Activated naive CD4-positive, alpha-beta T cell treated with anti-CD3 and anti-CD28 coated beads, Interleukin-2, amount 10 ng/mL, durations not matched to agents 7 days and 5 days (primary cell): ENCODE data around the gene CATSPERD.

ENCODE experiments used
- CTCF ChIA-PET: fragments of 350-600 bp; sonication (Branson Sonifier 250); formaldehyde crosslinking; loops from one replicate; lab custom pipeline; 2021; ENCODE audit warnings: antibody characterized with exemption; lab: Charles Lee
- DNase-seq: peaks from one replicate; pipeline ENCODE4 v3.0.0-alpha.2; 2020
- H3K27ac Mint-ChIP-seq: one replicate; pipeline ENCODE4 v1.8.0; 2021; ENCODE audit warnings: mild to moderate bottlenecking, moderate library complexity, mixed read lengths
- H3K27me3 Mint-ChIP-seq: one replicate; pipeline ENCODE4 v1.8.0; 2021; ENCODE audit warnings: mild to moderate bottlenecking, mixed read lengths
- H3K36me3 Mint-ChIP-seq: one replicate; pipeline ENCODE4 v1.8.0; 2021; ENCODE audit warnings: mixed read lengths
- H3K4me1 Mint-ChIP-seq: one replicate; pipeline ENCODE4 v1.8.0; 2021; ENCODE audit warnings: mixed read lengths
- H3K4me3 Mint-ChIP-seq: one replicate; pipeline ENCODE4 v1.8.0; 2021; ENCODE audit warnings: mild to moderate bottlenecking, moderate library complexity, mixed read lengths
- H3K9me3 Mint-ChIP-seq: one replicate; pipeline ENCODE4 v1.8.0; 2021; ENCODE audit warnings: mixed read lengths

The CATSPERD gene, protein sequence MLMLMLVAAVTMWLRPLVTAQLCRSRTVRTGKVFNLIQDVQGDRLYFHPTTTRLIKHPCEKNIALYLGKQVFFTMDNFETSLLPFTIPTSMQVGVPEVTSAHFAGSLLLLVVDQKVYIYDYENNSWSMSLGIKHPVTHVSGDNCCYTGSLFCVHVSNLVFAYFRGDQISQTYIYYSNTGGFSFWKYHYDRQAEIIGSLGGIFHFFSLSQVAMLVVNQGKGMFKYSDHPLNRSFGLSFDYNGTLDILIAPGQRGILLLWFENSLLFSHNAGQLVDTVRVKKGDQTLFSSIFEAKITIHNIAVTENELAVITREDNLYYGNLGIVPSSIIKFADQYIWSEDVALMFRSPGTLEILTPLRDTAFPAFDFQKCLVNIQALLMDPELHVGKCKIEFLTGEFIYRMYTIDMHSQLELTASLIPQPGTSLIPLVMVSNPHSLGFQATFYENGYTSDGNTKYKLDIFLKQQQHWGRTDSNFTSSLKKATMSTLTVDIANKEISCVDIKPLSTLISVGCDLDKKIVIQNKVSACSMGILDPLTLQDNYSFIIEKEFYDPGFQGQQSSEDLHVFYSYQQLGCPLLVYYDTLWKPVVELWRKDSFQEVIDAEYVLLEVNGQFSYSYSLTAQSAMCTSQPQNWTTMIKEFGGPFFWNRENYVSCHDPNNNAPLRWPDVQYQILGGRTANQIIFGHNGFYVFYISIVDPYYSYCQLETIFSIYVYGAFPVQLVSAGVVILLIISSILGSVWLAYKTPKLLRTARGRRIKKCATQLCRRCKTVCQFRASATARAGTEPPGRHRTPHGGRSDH

DNA sequence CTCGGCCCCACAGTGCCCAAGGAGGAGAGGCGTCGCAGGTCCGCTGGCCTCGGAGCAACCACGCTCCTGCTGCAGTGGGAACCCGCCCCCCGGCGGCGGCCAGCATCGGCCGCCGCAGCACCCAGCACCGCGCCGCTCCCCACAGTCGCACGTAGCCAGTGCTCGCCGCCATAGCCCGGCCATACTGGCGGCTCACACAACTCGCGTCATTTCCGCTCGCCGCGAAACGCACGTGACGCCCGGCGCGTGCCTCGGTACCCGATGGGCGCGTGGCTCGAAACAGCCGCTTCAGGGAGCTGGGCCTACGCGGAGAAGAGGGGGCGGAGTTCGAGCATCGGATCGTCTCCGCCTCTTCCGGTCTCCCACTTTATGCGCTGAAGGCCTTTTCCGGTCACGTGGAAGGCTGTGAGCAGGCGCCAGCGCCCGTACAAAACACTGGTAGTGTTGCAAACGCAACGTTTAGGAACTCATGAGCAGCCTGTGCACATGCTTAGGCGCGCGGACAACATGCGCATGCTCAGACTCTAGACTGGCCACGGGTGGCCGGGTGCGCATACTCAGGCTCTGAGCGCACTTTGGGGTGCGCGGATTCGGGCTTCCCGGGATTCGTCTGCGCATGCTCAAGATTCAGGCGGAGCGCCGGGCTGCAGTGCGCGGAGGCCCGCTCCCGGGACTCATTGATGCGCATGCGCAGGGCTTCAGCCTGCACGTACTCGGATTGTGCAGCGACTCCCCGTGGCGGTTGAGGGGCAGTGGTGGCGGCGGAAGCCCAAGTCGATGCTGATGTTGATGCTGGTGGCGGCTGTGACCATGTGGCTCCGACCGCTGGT lies at the start of gene CATSPERD, which contains the start of gene LONP1:
TSS of gene CATSPERD (plus strand) at position 677 of the 830 bp plus-strand sequence. CDS start at position 778, 101 bp downstream.
TSS of gene LONP1 (minus strand) at position 186 of the 830 bp plus-strand sequence. CDS start at position 172, 14 bp downstream.
- Mint-ChIP-seq H3K4me1 (peaks cover 37% of the 10 kb centered on the region), H3K27ac (peak within 1 kb of the TSS; percentile 98), H3K4me3 (peak within 1 kb of the TSS; percentile 93), H3K27me3 (peaks cover 6% of the 10 kb centered on the region), H3K36me3 (peaks cover 13% of the 10 kb centered on the region), H3K9me3 (no peaks in the 10 kb centered on the region)
- CTCF ChIA-PET, result interaction anchor here (0.6 to 3.0 kb wide), 4 partner anchors 29 to 82 kb away, joined by 3 to 11 read pairs (median 8); partner anchors contain the start of gene RPL36
- peak; percentile 99 for DNase-seq

- CTCF ChIA-PET, result no interaction called here
- H3K27ac Mint-ChIP-seq, result no peak overlapping the region
- H3K36me3 Mint-ChIP-seq, result peaks cover 37% of the 10 kb centered on the region
- H3K9me3 Mint-ChIP-seq, result no peaks in the 10 kb centered on the region
- peaks cover 2% of the 10 kb centered on the region for H3K4me1 Mint-ChIP-seq
- no peaks in the 10 kb centered on the region for H3K27me3 Mint-ChIP-seq
- DNase-seq, result no peak
- no peak overlapping the region for H3K4me3 Mint-ChIP-seq
Observed at GRCh38 chr19:5671600-5671999, 48.8 kb upstream of the CATSPERD start.

GRCh38 chr19:5672708-5673459 lies 47.6 kb upstream of the CATSPERD start:
- Mint-ChIP-seq H3K4me3 (no peak overlapping the region), H3K27me3 (no peaks in the 10 kb centered on the region), H3K36me3 (peaks cover 26% of the 10 kb centered on the region), H3K4me1 (peaks cover 2% of the 10 kb centered on the region), H3K27ac (no peak overlapping the region), H3K9me3 (no peaks in the 10 kb centered on the region)
- DNase-seq, result no peak
- CTCF ChIA-PET, result no interaction called here

DNA sequence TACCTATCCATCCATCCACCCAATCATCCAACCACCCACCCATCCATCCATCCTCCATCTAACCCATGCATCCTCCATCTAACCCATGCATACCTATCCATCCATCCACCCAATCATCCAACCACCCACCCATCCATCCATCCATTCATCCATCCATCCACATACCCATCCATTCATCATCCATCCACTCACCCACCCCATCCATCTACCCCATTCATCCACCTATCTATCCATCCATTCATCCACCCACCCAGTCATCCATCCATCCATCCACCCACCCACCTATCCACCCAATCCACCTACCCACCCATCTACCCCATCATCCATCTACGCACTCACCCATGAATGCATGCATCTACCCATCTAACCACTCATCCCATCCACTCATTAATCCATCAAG lies 46.7 kb upstream of the CATSPERD start:
- CTCF ChIA-PET, result no interaction called here
- Mint-ChIP-seq H3K4me3 (no peak overlapping the region), H3K4me1 (peaks cover 2% of the 10 kb centered on the region), H3K27ac (no peak overlapping the region), H3K9me3 (no peaks in the 10 kb centered on the region), H3K27me3 (no peaks in the 10 kb centered on the region), H3K36me3 (peaks cover 23% of the 10 kb centered on the region)
- DNase-seq, result no peak

- Mint-ChIP-seq H3K36me3 (peaks cover 20% of the 10 kb centered on the region), H3K4me3 (no peak overlapping the region), H3K4me1 (peaks cover 8% of the 10 kb centered on the region), H3K9me3 (no peaks in the 10 kb centered on the region), H3K27me3 (no peaks in the 10 kb centered on the region), H3K27ac (no peak overlapping the region)
- no peak for DNase-seq
- CTCF ChIA-PET, result no interaction called here
Observed at GRCh38 chr19:5674714-5675113, 45.7 kb upstream of the CATSPERD start.

DNA sequence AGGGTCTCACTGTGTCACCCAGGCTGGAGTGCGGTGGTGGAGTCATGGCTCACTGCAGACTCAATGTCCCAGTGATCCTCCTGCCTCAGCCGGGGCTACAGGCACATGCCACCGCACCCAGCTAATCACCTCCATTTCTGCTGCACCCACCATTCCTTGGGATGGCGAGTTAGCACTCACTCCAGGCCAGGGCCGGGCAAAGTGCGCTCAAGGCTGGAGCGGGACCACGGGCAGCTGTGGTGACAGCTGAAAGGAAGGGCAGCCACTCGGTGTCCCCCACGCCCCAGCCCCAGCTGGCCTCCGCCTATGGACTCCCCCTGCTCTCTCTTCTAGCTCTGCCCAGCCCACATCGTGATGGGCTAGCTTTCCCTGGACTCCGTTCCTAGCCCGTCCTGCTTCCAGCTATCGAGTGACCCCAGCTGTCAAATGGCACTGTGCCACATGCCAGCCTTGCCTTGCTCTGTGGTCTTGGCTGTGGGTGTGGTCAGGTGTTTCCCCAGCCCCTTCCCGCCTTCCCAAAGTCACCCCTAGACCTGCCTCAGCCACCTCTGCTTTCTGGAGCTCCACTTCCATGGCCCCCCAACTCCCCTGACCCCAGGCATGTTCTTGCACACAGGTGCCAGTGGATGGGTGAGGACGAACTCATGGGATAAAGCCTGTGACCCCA lies 44.2 kb upstream of the CATSPERD start:
- Mint-ChIP-seq H3K4me1 (peaks cover 14% of the 10 kb centered on the region), H3K27me3 (peaks cover 7% of the 10 kb centered on the region), H3K9me3 (no peaks in the 10 kb centered on the region), H3K4me3 (no peak overlapping the region), H3K27ac (peak overlapping the region; percentile 45), H3K36me3 (peaks cover 19% of the 10 kb centered on the region)
- DNase-seq, result no peak
- CTCF ChIA-PET, result no interaction called here

DNA sequence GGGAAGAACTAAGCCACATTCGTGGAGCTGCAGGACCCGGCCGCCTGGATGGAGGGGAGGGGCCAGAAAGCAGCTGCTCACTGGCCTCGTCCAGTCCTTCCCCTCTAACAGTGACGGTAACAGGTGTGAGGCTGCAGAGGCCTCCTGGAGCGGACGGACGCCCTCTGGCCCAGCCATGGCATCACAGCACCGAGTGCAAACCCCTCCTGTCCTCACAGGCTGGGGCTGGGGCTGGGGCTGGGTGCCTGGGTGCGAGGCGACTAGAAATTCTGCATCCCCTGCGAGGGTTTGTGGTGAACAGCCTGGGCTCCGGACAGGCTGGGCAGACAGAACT lies 43.7 kb upstream of the CATSPERD start:
- DNase-seq, result no peak
- CTCF ChIA-PET, result no interaction called here
- Mint-ChIP-seq H3K4me1 (peaks cover 19% of the 10 kb centered on the region), H3K27ac (peak overlapping the region; percentile 45), H3K4me3 (no peak overlapping the region), H3K36me3 (peaks cover 16% of the 10 kb centered on the region), H3K27me3 (peaks cover 9% of the 10 kb centered on the region), H3K9me3 (no peaks in the 10 kb centered on the region)

DNA sequence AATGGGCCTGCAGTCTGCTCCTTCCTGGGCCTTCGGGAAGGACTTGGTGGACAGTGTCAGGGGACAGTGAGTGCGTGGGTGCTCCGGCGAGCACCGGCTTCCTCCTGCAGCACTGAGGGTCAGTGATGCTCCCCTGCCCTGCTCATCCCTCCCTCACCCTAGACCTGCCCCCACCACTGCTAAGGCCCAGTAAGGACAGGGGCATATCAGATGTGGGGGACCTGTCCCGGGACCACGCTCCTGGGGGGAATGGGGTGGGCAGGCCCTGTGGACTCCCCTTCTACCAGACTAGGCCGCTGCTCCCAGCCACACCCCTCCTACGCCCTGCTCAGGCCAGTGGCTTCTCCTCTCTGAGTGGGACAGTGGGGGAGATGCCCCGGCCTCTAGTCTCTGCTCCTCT lies 43.3 kb upstream of the CATSPERD start:
- CTCF ChIA-PET, result interaction anchor here (1.5 kb wide), 1 partner anchor 13 kb away, joined by 4 read pairs; the partner anchor contains the start of gene RPL36
- no peak overlapping the region for H3K4me3 Mint-ChIP-seq
- H3K27ac Mint-ChIP-seq, result peak overlapping the region; percentile 45
- peaks cover 22% of the 10 kb centered on the region for H3K4me1 Mint-ChIP-seq
- H3K36me3 Mint-ChIP-seq, result peaks cover 13% of the 10 kb centered on the region
- DNase-seq, result no peak
- H3K9me3 Mint-ChIP-seq, result no peaks in the 10 kb centered on the region
- peaks cover 13% of the 10 kb centered on the region for H3K27me3 Mint-ChIP-seq

GRCh38 chr19:5677580-5677979 lies 42.9 kb upstream of the CATSPERD start:
- CTCF ChIA-PET, result interaction anchor here (1.5 kb wide), 1 partner anchor 12 kb away, joined by 4 read pairs; the partner anchor contains the start of gene RPL36
- no peak for DNase-seq
- H3K36me3 Mint-ChIP-seq, result peaks cover 13% of the 10 kb centered on the region
- H3K4me1 Mint-ChIP-seq, result peaks cover 25% of the 10 kb centered on the region
- no peak overlapping the region for H3K27ac Mint-ChIP-seq
- H3K27me3 Mint-ChIP-seq, result peaks cover 17% of the 10 kb centered on the region
- H3K4me3 Mint-ChIP-seq, result peak overlapping the region; percentile 21
- no peaks in the 10 kb centered on the region for H3K9me3 Mint-ChIP-seq

DNA sequence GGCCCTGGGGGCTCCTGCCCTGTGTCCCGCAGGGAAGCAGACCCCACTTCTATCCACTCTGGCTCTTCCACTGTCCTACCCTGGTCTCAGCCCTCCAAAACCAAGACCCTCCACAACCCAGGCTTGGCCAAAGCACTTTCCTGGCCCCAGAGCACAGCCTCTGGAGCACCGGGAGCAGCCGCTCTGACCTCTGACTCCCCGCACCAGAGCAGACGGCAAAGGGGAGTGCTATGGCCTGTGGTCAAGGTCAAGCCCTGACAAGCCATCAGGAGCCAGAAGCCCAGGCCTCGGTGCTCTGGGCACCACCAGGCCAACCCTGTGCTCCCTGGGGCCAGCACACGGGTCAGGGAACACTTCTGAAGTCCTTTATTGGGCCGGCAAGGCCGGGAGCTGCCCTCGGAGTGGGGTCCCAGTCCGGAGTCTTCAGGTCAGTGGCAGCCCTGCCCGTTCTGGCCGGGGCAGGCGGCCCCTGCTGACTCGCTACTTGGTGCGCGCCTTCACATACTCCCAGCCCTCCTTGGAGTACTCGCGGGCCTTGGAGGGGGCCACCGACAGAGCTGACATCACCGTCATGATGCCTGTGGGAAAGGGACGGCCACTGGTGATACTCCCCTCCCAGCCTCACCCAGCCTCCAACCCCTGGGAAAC lies 42.2 kb upstream of the CATSPERD start:
- Mint-ChIP-seq H3K27ac (no peak overlapping the region), H3K36me3 (peaks cover 7% of the 10 kb centered on the region), H3K27me3 (peaks cover 22% of the 10 kb centered on the region), H3K9me3 (no peaks in the 10 kb centered on the region), H3K4me3 (no peak overlapping the region), H3K4me1 (peaks cover 25% of the 10 kb centered on the region)
- DNase-seq, result no peak
- CTCF ChIA-PET, result interaction anchor here (1.5 kb wide), 1 partner anchor 12 kb away, joined by 4 read pairs; the partner anchor contains the start of gene RPL36

- CTCF ChIA-PET, result interaction anchor here (0.9 kb wide), 1 partner anchor 9 kb away, joined by 3 read pairs; no protein-coding TSS in a partner anchor
- H3K36me3 Mint-ChIP-seq, result peaks cover 3% of the 10 kb centered on the region
- no peaks in the 10 kb centered on the region for H3K9me3 Mint-ChIP-seq
- H3K4me3 Mint-ChIP-seq, result peak overlapping the region; percentile 97
- H3K4me1 Mint-ChIP-seq, result peaks cover 25% of the 10 kb centered on the region
- peaks cover 24% of the 10 kb centered on the region for H3K27me3 Mint-ChIP-seq
- H3K27ac Mint-ChIP-seq, result peak overlapping the region; percentile 95
- DNase-seq, result no peak
Observed at GRCh38 chr19:5679289-5680083, 41.0 kb upstream of the CATSPERD start.

- Mint-ChIP-seq H3K27me3 (peaks cover 24% of the 10 kb centered on the region), H3K27ac (peak overlapping the region; percentile 95), H3K4me3 (peak overlapping the region; percentile 97), H3K9me3 (no peaks in the 10 kb centered on the region), H3K4me1 (peaks cover 25% of the 10 kb centered on the region), H3K36me3 (peaks cover 3% of the 10 kb centered on the region)
- CTCF ChIA-PET, result interaction anchor here (0.9 kb wide), 1 partner anchor 9 kb away, joined by 3 read pairs; no protein-coding TSS in a partner anchor
- DNase-seq, result no peak
Observed at GRCh38 chr19:5680084-5680436, 40.4 kb upstream of the CATSPERD start.
